WTC11 (cell line): ENCODE data around the gene PLCD1. TPM values are rescaled to one million over a fixed set of nuclear protein-coding genes. Genes with fewer than 3 reads are reported as not detected.

Experiments
- ATAC-seq: fragments of 200-7000 bp; cut with Tn5 transposase; 2 replicates; pipeline ENCODE4 v1.10.0; 2021; ENCODE audit warnings: mild to moderate bottlenecking, moderate library complexity
- CTCF ChIA-PET: fragments of 300-600 bp; sonication (Branson Sonifier 250); formaldehyde crosslinking; loops from one replicate; lab custom pipeline; 2021; ENCODE audit warnings: antibody characterized with exemption; lab: Charles Lee
- POLR2A ChIA-PET: fragments of 350-600 bp; sonication (Branson Sonifier 250); formaldehyde crosslinking; loops from one replicate; lab custom pipeline; 2021; ENCODE audit warnings: antibody characterized with exemption; lab: Charles Lee
- DNase-seq: peaks from one replicate; pipeline ENCODE4 v3.0.0; 2021; ENCODE audit warnings: low spot score
- H3K27ac Mint-ChIP-seq: 2 replicates; pipeline ENCODE4 v1.8.0; 2021; ENCODE audit warnings: mixed read lengths
- H3K27me3 Mint-ChIP-seq: 2 replicates; pipeline ENCODE4 v1.8.0; 2021; ENCODE audit warnings: low read depth, mild to moderate bottlenecking, moderate library complexity, mixed read lengths
- H3K36me3 Mint-ChIP-seq: 2 replicates; pipeline ENCODE4 v1.8.0; 2021; ENCODE audit warnings: mixed read lengths
- H3K4me1 Mint-ChIP-seq: 2 replicates; pipeline ENCODE4 v1.8.0; 2022; ENCODE audit warnings: mixed read lengths
- H3K4me3 Mint-ChIP-seq: 2 replicates; pipeline ENCODE4 v1.8.0; 2021; ENCODE audit warnings: mild to moderate bottlenecking, moderate library complexity, mixed read lengths
- H3K9me3 Mint-ChIP-seq: 2 replicates; pipeline ENCODE4 v1.8.0; 2021; ENCODE audit warnings: mixed read lengths
- ARID4B ChIP-seq: sonication (generic); formaldehyde crosslinking; IDR thresholded peaks from 2 replicates; pipeline ENCODE4 v1.8.0; 2023; ENCODE audit warnings: missing genetic modification reagents, mild to moderate bottlenecking, borderline replicate concordance
- ATF6 ChIP-seq: sonication (generic); formaldehyde crosslinking; IDR thresholded peaks from 2 replicates; pipeline ENCODE4 v1.8.1; 2023; ENCODE audit warnings: mild to moderate bottlenecking, missing genetic modification reagents
- GABPB1 ChIP-seq: sonication (generic); formaldehyde crosslinking; IDR thresholded peaks from 2 replicates; pipeline ENCODE4 v1.8.1; 2023; ENCODE audit warnings: mild to moderate bottlenecking, missing genetic modification reagents
- GRHL2 ChIP-seq: fragments of 250-450 bp; sonication (Bioruptor Pico); IDR thresholded peaks from 2 replicates; pipeline ENCODE4 v1.8.0; 2022; ENCODE audit warnings: mild to moderate bottlenecking, moderate library complexity; ENCODE audit not compliant: insufficient replicate concordance, severe bottlenecking
- JUN ChIP-seq: sonication (generic); formaldehyde crosslinking; IDR thresholded peaks from 2 replicates; pipeline ENCODE4 v1.8.0; 2023; ENCODE audit warnings: mild to moderate bottlenecking, missing genetic modification reagents
- NR3C1 ChIP-seq: sonication (generic); formaldehyde crosslinking; conservative IDR thresholded peaks from 2 replicates; pipeline ENCODE4 v1.8.1; 2023; ENCODE audit warnings: low read depth, mild to moderate bottlenecking, missing genetic modification reagents
- PRDM15 ChIP-seq: sonication (generic); formaldehyde crosslinking; IDR thresholded peaks from 2 replicates; pipeline ENCODE4 v1.8.0; 2022; ENCODE audit warnings: missing genetic modification reagents
- ZNF263 ChIP-seq: sonication (generic); formaldehyde crosslinking; IDR thresholded peaks from 2 replicates; pipeline ENCODE4 v1.8.1; 2022; ENCODE audit warnings: low read depth, mild to moderate bottlenecking, moderate library complexity, missing genetic modification reagents
- ZNF512 ChIP-seq: sonication (generic); formaldehyde crosslinking; IDR thresholded peaks from 2 replicates; pipeline ENCODE4 v1.8.1; 2022; ENCODE audit warnings: missing genetic modification reagents, borderline replicate concordance
- ZNF532 ChIP-seq: fragments of 250-450 bp; sonication (Bioruptor Pico); IDR thresholded peaks from 2 replicates; pipeline ENCODE4 v1.9.0; 2021; ENCODE audit warnings: mild to moderate bottlenecking, borderline replicate concordance
- total RNA-seq: library from RNA; stranded (reverse); gene quantifications from 3 replicates; pipeline ENCODE4 v1.2.3, GENCODE V29; 2021

PLCD1 gene
- total RNA-seq, 1 experiment from 2014 or later = 29.9 TPM

- TF ChIP-seq ARID4B (CRISPR knock-in tag) = no peak
- no peak for TF ChIP-seq GABPB1 (CRISPR knock-in tag)
- TF ChIP-seq, all 79 proteins: peak for 0
Measured at GRCh38 chr3:38019658-38020341, 9.6 kb downstream of the PLCD1 start (continued).

- peaks cover 3% of the 10 kb centered on the region; the same call in 1 of the 2 replicates for H3K27me3 Mint-ChIP-seq
- ATAC-seq = no peak
- peaks cover 1% of the 10 kb centered on the region for H3K4me1 Mint-ChIP-seq
- no peak overlapping the region for H3K27ac Mint-ChIP-seq
- TF ChIP-seq JUN (CRISPR knock-in tag) (no peak), GABPB1 (CRISPR knock-in tag) (no peak), ATF6 (CRISPR knock-in tag) (no peak), NR3C1 (CRISPR knock-in tag) (no peak), ZNF532 (CRISPR knock-in tag) (no peak), GRHL2 (no peak), ZNF263 (no peak), PRDM15 (no peak), ZNF512 (CRISPR knock-in tag) (no peak)
- TF ChIP-seq, all 79 proteins: peak for 0
- POLR2A ChIA-PET = no interaction called here
- CTCF ChIA-PET = interaction anchor here (1.1 kb wide), 1 partner anchor 22 kb away, joined by 3 read pairs; no protein-coding TSS in a partner anchor
- Mint-ChIP-seq H3K4me3 (no peak overlapping the region), H3K36me3 (peaks cover 30% of the 10 kb centered on the region), H3K9me3 (0 out of 2 replicates have a peak, but pooled peaks cover 3% of the 10 kb centered on the region)
- no peak for DNase-seq
Measured at GRCh38 chr3:38018296-38019266, 10.9 kb downstream of the PLCD1 start.
